RWPE2 (cell line): ENCODE results near the gene DNAAF8.
"Not testable (repeated sequence)": the region's sequence is repeated elsewhere in the genome, so short reads cannot be mapped to it uniquely, and the experiment has no call there.

Source experiments
- ATAC-seq: fragments of 200-7000 bp; cut with Tn5 transposase; 3 replicates; pipeline ENCODE4 v1.9.1; 2021; ENCODE audit warnings: low read depth
- DNase-seq: peaks from one replicate; pipeline ENCODE4 v3.0.0-alpha.2; 2020; ENCODE audit warnings: low spot score
- H3K27ac ChIP-seq: fragments of 450-650 bp; 2 replicates; pipeline ENCODE4 v1.5.1; 2017; ENCODE audit warnings: mild to moderate bottlenecking; ENCODE audit not compliant: poor library complexity, severe bottlenecking
- H3K27me3 ChIP-seq: fragments of 250-450 bp; sonication (Bioruptor Pico); 2 replicates; pipeline ENCODE4 v1.5.1; 2021; ENCODE audit warnings: mild to moderate bottlenecking, moderate library complexity; ENCODE audit not compliant: insufficient read depth, poor library complexity, severe bottlenecking
- H3K36me3 ChIP-seq: fragments of 250-450 bp; sonication (Bioruptor Pico); 2 replicates; pipeline ENCODE4 v1.5.1; 2020; ENCODE audit warnings: low read depth, mild to moderate bottlenecking, moderate library complexity
- H3K4me1 ChIP-seq: fragments of 250-450 bp; sonication (Bioruptor Pico); 2 replicates; pipeline ENCODE4 v1.5.1; 2021; ENCODE audit warnings: mild to moderate bottlenecking, moderate library complexity; ENCODE audit not compliant: insufficient read depth, poor library complexity, severe bottlenecking
- H3K4me3 ChIP-seq: fragments of 250-450 bp; sonication (Bioruptor Pico); 2 replicates; pipeline ENCODE4 v1.5.1; 2021; ENCODE audit warnings: mild to moderate bottlenecking, moderate library complexity; ENCODE audit not compliant: severe bottlenecking
- H3K9me3 ChIP-seq: fragments of 250-450 bp; sonication (Bioruptor Pico); 2 replicates; pipeline ENCODE4 v1.5.1; 2021; ENCODE audit warnings: mild to moderate bottlenecking, moderate library complexity; ENCODE audit not compliant: severe bottlenecking
- TF ChIP-seq, protein P1 (sequence below): fragments of 450-650 bp; IDR thresholded peaks from one replicate; pipeline ENCODE4 v1.5.1; 2017; ENCODE audit warnings: mild to moderate bottlenecking, moderate library complexity; ENCODE audit not compliant: poor library complexity, severe bottlenecking

Gene DNAAF8

DNA sequence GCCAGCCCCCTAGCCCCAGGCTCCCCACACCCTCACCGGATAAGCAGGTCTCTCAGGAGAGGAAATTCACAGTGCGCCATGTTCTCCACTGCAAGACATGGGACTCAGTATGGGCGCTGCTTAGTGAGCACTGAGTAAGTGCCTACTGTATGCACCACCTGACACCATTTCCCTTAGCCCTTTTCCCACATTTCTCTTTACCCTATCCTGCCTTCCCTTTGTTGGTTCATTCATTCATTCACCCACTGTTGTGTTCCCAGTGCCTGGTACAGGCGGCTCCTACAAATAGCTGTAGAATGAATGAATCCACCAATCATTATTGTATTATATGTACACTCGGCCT is 43.7 kb downstream of the DNAAF8 start:
- Histone ChIP-seq H3K36me3 (no peaks in the 10 kb centered on the region), H3K4me1 (no peaks in the 10 kb centered on the region), H3K27ac (no peak overlapping the region), H3K27me3 (no peaks in the 10 kb centered on the region), H3K4me3 (no peak overlapping the region), H3K9me3 (no peaks in the 10 kb centered on the region)
- DNase-seq: no peak
- TF ChIP-seq, protein P1, sequence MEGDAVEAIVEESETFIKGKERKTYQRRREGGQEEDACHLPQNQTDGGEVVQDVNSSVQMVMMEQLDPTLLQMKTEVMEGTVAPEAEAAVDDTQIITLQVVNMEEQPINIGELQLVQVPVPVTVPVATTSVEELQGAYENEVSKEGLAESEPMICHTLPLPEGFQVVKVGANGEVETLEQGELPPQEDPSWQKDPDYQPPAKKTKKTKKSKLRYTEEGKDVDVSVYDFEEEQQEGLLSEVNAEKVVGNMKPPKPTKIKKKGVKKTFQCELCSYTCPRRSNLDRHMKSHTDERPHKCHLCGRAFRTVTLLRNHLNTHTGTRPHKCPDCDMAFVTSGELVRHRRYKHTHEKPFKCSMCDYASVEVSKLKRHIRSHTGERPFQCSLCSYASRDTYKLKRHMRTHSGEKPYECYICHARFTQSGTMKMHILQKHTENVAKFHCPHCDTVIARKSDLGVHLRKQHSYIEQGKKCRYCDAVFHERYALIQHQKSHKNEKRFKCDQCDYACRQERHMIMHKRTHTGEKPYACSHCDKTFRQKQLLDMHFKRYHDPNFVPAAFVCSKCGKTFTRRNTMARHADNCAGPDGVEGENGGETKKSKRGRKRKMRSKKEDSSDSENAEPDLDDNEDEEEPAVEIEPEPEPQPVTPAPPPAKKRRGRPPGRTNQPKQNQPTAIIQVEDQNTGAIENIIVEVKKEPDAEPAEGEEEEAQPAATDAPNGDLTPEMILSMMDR: no peak
- no peak for ATAC-seq

DNA sequence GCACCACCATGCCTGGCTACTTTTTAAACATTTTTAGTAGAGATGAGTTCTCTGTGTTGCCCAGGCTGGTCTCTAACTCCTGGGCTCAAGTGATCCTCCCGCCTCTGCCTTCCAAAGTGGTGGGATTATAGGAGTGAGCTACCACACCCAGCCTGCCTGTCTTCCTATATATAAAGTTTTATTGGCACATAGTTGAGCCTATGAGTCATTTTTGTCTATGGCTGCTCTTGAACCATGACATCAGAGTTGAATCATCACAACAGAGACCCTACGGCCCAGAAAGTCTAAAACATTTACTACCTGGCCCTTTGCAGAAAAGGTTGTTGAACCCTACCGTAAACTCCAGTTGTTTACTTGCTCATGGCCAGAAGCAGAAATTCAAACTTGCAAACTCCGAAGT is 45.9 kb downstream of the DNAAF8 start:
- Histone ChIP-seq H3K4me1 (no peaks in the 10 kb centered on the region), H3K4me3 (no peak overlapping the region), H3K36me3 (no peaks in the 10 kb centered on the region), H3K9me3 (no peaks in the 10 kb centered on the region), H3K27me3 (no peaks in the 10 kb centered on the region), H3K27ac (no peak overlapping the region)
- TF ChIP-seq, protein P1: no peak
- DNase-seq: no peak
- no peak for ATAC-seq

DNA sequence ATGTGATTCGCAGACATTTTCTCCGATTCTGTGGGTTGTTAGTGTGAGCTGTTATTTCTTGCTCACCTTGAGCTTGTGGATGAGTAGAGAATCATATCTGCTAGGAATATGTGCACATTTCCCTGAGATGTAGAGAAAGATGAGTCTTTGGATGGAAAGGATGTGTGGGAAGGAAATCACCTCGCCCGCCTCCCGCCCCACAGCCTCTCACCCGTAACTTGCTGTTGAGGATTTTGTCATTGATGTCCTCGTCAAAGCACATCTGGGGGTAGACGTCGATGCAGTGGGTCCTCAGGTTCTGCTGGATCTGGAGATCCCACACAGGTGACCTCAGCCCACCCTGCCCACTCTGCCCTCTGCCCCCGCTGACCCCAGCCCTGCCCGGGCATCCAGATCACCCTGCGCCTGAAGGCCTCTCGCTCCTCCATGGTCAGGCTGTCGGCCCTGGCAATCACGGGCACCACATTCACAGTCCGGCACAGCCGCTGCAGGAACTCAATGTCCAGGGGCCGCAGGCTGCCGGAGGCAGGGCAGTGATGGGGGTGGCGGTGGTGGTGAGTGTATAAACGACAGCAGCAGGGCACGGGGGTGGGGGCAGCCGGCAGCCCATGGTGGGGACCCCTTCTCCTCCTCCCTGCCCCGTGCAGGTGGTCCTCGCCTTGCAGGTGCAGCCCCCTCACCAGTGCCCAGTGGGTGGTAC is 49.1 kb downstream of the DNAAF8 start:
- Histone ChIP-seq H3K27me3 (no peaks in the 10 kb centered on the region), H3K27ac (no peak overlapping the region), H3K9me3 (no peaks in the 10 kb centered on the region), H3K4me3 (no peak overlapping the region), H3K4me1 (no peaks in the 10 kb centered on the region), H3K36me3 (no peaks in the 10 kb centered on the region)
- ATAC-seq (no peak), DNase-seq (no peak)
- TF ChIP-seq, protein P1: no peak

DNA sequence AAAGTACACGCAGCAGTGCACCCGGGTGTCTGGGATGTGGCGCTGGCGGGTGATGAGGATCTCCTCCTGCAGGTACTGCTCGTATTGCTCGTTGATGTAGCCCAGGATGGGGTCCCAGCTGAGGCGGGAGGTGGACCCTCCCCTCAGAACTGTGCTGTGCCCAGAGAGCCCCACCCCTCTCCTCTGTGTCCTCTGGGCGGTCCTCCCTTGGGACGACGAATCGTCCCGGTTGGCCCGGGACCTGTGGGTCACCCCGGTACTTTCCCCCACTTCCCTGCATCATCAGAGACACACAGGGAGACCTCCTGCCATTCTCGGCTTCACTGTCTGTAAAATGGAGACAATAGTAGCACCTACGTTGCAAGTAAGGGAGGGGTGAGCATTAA is 49.6 kb downstream of the DNAAF8 start:
- H3K4me3 ChIP-seq: no peak overlapping the region
- H3K9me3 ChIP-seq: no peaks in the 10 kb centered on the region
- DNase-seq: no peak
- no peaks in the 10 kb centered on the region for H3K27me3 ChIP-seq
- TF ChIP-seq, protein P1: no peak
- no peak overlapping the region for H3K27ac ChIP-seq
- no peak for ATAC-seq
- H3K36me3 ChIP-seq: no peaks in the 10 kb centered on the region
- H3K4me1 ChIP-seq: no peaks in the 10 kb centered on the region

DNA sequence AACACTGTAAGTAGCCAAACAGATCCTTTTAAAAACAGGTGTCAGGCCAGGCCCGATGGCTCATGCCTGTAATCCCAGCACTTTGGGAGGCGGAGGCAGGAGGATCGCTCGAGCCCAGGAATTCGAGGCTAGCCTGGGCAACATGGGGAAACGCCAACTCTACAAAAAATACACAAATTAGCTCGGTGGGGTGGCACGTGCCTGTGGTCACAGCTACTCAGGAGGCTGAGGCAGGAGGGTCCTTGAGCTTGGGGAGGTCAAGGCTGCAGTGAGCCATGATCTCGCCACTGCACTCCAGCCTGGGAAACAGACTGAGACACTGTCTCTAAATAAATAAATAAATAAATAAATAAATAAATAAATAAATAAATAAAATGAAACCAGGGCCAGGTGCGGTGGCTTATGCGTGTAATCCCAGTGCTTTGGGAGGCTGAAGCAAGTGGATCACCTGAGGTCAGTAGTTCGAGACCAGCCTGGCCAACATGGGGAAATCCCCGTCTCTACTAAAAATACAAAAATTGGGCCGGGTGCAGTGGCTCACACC is 50.2 kb downstream of the DNAAF8 start:
- not testable (repeated sequence) for H3K4me1 ChIP-seq, ATAC-seq, DNase-seq, H3K36me3 ChIP-seq, H3K27ac ChIP-seq, H3K27me3 ChIP-seq, H3K4me3 ChIP-seq, H3K9me3 ChIP-seq
